Astrocyte of the cerebellum (primary cell): ENCODE data around the gene LIG1.

Source experiments
- DNase-seq: peaks from one replicate; pipeline ENCODE4 v3.0.0-alpha.2; 2011; ENCODE audit warnings: low read depth
- H3K4me3 ChIP-seq: 2 replicates; pipeline ENCODE4 v1.5.1; 2011; ENCODE audit warnings: mild to moderate bottlenecking, low read depth, low read length, moderate library complexity
- in situ Hi-C: cut with HindIII; loops from 2 replicates; pipeline ENCODE4 v1.10.0; 2017; ENCODE audit warnings: low sequenced_read_pairs
- TF ChIP-seq, protein P1 (sequence below): IDR thresholded peaks from 2 replicates; pipeline ENCODE4 v1.5.1; 2012; ENCODE audit warnings: low read length, low read depth, moderate library complexity, mild to moderate bottlenecking; ENCODE audit errors: missing control alignments

The LIG1 gene

DNA sequence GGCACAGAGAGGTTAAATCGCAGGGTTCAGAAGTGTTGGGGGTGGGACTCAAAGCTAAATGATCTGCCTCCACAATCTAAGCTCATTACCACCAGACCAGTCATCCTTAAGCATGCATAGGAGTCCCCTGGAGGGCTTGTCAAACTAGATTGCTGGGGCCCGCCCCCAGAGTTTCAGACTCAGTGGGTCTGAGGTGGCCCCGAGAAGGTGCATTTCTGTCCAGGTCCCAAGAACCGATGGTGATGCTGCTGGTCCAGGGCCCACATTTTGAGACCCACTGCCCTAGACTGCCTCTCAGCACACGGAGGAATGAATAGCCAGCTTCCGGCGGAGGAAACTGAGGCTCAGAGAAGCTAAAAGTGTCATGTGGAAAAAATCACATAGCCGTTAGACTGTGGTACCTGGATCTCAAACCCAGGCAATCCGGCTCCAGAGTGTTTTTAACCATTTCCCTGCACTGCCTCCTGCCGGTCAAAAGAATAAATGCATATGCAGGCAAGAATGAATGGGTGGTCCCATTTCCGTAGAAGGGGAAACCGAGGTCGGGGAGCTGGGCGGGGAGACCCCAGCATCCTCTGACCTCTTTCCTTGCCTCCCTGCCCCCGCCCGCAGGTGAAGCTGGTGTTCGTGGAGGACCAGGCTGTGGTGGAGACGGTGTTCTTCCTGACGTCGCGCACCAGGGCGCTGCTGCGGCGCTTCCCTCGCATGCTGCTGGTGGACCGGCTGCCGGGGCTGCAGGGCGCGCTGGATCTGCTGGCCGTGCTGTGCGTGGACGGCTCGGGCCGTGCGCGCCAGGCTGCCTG, 24.1 kb upstream of the LIG1 start:
- in situ Hi-C loops, result no loop called here
- TF ChIP-seq, protein P1, sequence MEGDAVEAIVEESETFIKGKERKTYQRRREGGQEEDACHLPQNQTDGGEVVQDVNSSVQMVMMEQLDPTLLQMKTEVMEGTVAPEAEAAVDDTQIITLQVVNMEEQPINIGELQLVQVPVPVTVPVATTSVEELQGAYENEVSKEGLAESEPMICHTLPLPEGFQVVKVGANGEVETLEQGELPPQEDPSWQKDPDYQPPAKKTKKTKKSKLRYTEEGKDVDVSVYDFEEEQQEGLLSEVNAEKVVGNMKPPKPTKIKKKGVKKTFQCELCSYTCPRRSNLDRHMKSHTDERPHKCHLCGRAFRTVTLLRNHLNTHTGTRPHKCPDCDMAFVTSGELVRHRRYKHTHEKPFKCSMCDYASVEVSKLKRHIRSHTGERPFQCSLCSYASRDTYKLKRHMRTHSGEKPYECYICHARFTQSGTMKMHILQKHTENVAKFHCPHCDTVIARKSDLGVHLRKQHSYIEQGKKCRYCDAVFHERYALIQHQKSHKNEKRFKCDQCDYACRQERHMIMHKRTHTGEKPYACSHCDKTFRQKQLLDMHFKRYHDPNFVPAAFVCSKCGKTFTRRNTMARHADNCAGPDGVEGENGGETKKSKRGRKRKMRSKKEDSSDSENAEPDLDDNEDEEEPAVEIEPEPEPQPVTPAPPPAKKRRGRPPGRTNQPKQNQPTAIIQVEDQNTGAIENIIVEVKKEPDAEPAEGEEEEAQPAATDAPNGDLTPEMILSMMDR, result peak; percentile 57
- DNase-seq, result no peak
- H3K4me3 ChIP-seq, result no peak overlapping the region

DNA sequence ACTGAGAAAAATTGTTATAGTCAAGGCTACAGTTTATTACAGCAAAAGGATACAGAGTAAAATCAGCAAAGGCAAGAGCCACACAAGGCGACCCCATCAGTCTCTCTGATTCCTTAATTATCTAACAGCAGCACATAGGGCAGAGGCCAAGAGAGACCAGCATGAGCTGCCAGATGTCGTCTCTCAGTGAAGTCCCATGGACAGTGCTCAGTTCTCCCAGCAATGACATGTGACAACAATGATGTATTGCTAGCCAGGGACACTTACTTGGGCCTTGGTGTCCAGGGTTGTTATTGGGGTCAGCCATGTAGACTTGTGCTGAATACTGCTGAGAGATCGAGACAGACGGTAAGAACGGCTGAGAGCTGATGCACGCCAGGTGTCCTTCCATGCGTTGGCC, 22.6 kb upstream of the LIG1 start:
- TF ChIP-seq, protein P1, result no peak
- in situ Hi-C loops, result no loop called here
- no peak for DNase-seq
- no peak overlapping the region for H3K4me3 ChIP-seq

DNA sequence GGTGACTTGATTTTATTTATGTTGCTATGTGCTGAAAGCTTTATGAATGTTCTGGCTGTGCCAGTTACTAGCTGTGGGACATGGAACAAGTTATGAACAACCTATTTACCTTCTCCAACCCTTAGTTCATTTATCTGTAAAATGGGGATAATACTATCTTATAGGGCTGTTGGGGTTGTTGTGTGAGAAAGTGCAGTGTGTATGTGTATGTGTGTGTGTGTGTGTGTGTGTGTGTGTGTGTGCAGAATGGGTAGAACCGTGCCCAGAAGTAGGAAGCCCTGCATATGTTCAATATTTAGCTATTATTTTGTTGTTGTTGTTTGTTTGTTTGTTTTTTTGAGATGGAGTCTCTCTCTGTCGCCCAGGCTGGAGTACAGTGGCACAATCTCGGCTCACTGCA, 20.7 kb upstream of the LIG1 start:
- no peak for DNase-seq
- no peak overlapping the region for H3K4me3 ChIP-seq
- in situ Hi-C loops, result no loop called here
- TF ChIP-seq, protein P1, result no peak

DNA sequence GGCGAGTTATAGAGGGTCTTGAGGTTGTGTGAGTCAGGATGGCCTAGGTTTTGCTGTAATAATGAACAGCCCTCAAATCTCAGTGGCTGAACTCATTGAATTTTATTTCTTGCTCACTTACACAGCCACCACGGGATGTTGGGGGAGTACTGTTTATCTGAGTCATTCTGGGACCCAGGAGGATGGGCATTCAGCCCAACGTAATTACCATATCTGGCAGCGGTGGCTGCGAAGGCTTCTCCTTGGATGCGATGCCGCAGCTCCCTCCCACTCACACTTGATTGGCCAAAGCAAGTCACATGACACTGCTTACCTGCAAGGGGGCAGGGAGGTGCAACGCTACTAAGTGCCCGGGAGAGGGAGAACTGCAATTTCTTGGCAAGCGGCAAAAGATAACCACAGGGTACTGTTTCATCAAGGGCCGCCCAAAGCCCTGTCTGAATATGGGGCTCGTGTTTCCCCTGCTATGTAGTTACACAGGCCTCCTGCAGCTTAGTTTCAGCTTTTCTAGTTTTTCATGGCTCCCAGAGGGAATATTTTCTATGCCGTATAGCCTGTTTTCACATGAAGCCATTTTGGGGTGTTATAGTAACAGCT, 20.2 kb upstream of the LIG1 start:
- DNase-seq, result peak; percentile 91
- TF ChIP-seq, protein P1, result peak; percentile 53
- H3K4me3 ChIP-seq, result no peak overlapping the region
- in situ Hi-C loops, result no loop called here

DNA sequence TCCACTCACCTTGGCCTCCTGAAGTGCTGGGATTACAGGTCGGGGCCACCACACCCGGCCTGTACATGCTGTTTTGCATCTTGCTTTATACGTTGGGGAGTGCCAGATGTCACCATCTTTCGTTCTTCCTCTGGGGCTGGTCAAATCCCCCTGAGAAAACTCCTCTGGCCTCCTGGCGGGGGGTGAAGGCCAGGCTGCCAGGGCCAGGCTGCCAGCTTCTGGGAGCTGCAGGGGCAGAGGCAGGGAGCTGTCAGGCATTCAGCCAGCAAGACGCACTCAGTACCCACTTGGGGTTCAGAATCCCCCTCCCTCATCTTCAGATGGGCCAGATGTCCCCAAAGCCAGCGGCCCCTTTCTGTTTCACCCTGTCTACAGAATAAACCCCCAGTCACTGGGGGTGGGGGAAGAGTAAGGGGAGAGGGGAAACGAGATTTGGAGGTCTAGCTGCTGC, 16.4 kb upstream of the LIG1 start:
- DNase-seq, result no peak
- TF ChIP-seq, protein P1, result no peak
- H3K4me3 ChIP-seq, result no peak overlapping the region
- in situ Hi-C loops, result no loop called here

DNA sequence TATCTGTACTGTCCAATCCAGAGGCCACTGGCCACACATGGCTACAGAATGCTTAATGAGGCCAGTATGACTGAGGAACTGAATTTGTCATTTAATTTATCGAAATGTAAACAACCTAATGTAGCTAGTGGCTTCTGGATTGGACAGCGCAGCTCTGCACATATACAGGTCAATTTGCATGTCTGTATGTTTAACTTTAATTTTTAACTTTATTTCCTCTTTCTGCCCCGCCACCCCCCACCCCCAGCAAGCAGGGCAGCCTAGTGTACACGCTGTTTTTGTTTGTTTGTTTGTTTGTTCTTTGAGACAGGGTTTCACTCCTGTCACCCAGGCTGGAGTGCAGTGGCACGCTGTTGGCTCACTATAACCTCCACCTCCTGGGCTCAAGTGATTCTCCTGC, 15.9 kb upstream of the LIG1 start:
- H3K4me3 ChIP-seq, result no peak overlapping the region
- in situ Hi-C loops, result no loop called here
- no peak for DNase-seq
- TF ChIP-seq, protein P1, result no peak
